ENCODE measurements around the gene HGD. TPM values are rescaled to one million over a fixed set of nuclear protein-coding genes. Genes with fewer than 3 reads are reported as not detected.

Gene HGD
- total and polyA plus RNA-seq, 2 donors from 2014 or later: 72.0 to 251 TPM

DNA sequence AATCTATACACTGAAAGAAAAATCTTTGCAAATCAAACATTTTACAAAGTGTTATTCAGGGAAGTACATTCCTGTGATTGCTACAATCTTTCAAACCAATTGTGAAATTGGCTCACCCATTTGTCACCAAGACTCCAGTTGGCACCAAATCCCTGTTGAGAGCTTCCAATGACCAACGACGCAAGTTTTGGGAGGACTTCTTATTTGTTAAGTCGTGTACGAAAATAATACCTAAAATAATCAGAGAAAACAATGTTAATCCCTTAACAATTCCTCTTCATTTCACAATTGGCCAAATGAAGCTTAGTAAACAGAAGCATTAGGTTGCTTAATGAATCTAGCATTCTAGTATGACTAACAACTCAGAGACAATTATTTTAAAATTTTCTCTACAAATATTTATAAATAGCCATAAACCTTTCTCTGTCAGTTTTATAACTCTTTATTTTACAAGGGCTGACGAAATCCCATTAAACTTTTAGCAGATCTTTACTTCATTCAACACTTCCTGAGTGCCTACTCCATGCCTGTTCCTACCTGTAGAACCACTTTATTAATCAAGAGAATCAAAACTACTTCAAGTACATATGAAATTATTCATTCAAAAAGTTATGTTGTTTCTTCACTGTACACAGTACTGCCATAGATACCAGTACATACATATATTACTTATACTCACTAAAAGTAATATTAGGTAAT is 24.0 kb upstream of the HGD start:
- no peak overlapping the region for H3K27ac ChIP-seq (ENCODE audit: low read depth in 2 of 2, low read length in 2 of 2)
- no peak for DNase-seq
- H3K4me1 ChIP-seq (ENCODE audit: control insufficient read depth in 2 of 3, insufficient read depth in 2 of 3, low read depth in 1 of 3, low read length in 3 of 3): no peaks in the 10 kb centered on the region
- no peaks in the 10 kb centered on the region for H3K27me3 ChIP-seq (ENCODE audit: control insufficient read depth, insufficient read depth, low read length)
- H3K9me3 ChIP-seq (ENCODE audit: control insufficient read depth in 2 of 3, insufficient read depth in 1 of 3, low read length in 3 of 3): no peaks in the 10 kb centered on the region
- intact Hi-C loops (cut with DNase I): no loop called here
- TF ChIP-seq, protein P1, sequence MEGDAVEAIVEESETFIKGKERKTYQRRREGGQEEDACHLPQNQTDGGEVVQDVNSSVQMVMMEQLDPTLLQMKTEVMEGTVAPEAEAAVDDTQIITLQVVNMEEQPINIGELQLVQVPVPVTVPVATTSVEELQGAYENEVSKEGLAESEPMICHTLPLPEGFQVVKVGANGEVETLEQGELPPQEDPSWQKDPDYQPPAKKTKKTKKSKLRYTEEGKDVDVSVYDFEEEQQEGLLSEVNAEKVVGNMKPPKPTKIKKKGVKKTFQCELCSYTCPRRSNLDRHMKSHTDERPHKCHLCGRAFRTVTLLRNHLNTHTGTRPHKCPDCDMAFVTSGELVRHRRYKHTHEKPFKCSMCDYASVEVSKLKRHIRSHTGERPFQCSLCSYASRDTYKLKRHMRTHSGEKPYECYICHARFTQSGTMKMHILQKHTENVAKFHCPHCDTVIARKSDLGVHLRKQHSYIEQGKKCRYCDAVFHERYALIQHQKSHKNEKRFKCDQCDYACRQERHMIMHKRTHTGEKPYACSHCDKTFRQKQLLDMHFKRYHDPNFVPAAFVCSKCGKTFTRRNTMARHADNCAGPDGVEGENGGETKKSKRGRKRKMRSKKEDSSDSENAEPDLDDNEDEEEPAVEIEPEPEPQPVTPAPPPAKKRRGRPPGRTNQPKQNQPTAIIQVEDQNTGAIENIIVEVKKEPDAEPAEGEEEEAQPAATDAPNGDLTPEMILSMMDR (IDR thresholded peaks at IDR 0.05; ENCODE audit: borderline replicate concordance, extremely low read depth, insufficient read depth): no peak
- H3K4me3 ChIP-seq (ENCODE audit: low read length in 3 of 3): no peak overlapping the region
- no peak for FAIRE-seq
- H3K9ac ChIP-seq (ENCODE audit: low read length in 3 of 3): no peak overlapping the region
- H3K36me3 ChIP-seq (ENCODE audit: control insufficient read depth in 2 of 3, insufficient read depth in 3 of 3, low read length in 3 of 3): peaks cover 0 to 5% (median 2%) of the 10 kb centered on the region in 3 donors

DNA sequence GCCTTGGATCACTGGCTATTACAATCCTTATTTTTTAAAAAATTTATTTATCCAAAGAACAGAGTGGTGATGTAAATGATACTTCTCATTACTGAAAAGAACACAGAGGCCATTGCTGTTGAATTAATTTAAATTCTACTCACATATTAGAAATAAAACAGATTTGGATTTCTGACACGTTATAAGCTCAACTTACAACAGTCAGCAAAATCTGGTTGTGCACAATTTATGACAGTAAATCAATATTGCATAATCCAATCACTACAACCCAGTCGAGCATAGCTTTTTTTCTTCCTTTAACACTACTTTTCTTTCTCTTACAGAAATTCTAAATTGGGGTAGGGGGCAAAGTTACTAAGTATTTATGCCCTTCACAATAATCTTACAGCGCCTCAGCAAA is 17.3 kb upstream of the HGD start:
- Histone ChIP-seq H3K27ac (ENCODE audit: low read depth in 2 of 2, low read length in 2 of 2) (no peak overlapping the region), H3K9me3 (ENCODE audit: control insufficient read depth in 2 of 3, insufficient read depth in 1 of 3, low read length in 3 of 3) (no peaks in the 10 kb centered on the region), H3K27me3 (ENCODE audit: control insufficient read depth, insufficient read depth, low read length) (no peaks in the 10 kb centered on the region), H3K4me1 (ENCODE audit: control insufficient read depth in 2 of 3, insufficient read depth in 2 of 3, low read depth in 1 of 3, low read length in 3 of 3) (no peaks in the 10 kb centered on the region), H3K9ac (ENCODE audit: low read length in 3 of 3) (no peak overlapping the region), H3K36me3 (ENCODE audit: control insufficient read depth in 2 of 3, insufficient read depth in 3 of 3, low read length in 3 of 3) (peaks cover 0 to 2% (median 2%) of the 10 kb centered on the region in 3 donors), H3K4me3 (ENCODE audit: low read length in 3 of 3) (no peak overlapping the region)
- FAIRE-seq (no peak), DNase-seq (no peak)
- intact Hi-C loops (cut with DNase I): no loop called here
- TF ChIP-seq, protein P1 (IDR thresholded peaks at IDR 0.05; ENCODE audit: borderline replicate concordance, extremely low read depth, insufficient read depth): no peak

DNA sequence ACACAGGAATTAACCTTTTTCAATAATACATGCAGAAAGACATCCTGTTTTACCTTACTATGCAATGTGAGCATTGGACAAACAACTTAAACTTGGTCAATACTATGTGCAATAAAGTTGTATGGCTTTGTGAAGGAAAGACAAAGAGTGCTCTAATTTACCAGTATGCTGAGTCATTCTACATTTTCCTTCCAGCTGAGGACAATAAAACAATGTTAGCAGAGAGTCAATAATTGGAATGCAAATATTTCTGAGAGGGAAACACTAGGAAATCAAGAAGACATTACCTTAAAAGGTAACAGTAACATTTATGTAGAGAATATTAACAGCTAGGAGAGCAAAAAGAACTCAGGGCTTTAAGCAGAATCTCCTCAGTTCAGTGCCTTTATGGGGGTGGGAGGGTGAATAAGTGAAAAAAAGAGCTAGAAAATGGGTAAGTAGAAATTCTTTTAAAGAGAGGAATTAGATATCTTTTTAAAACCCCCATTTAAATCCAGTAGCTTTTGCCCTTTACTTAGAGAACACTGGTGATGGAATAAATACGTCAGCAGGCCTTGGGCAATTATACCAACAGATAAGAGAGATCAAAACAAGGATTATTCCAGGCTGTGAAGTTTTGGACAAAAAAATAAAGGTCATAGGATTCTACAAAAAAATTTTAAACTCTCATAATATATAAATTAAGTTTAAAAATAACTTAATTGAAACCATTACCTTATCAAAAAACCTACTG is 11.6 kb upstream of the HGD start:
- Histone ChIP-seq H3K9me3 (ENCODE audit: control insufficient read depth in 2 of 3, insufficient read depth in 1 of 3, low read length in 3 of 3) (no peaks in the 10 kb centered on the region), H3K4me1 (ENCODE audit: control insufficient read depth in 2 of 3, insufficient read depth in 2 of 3, low read depth in 1 of 3, low read length in 3 of 3) (peaks cover 0 to 5% (median 2%) of the 10 kb centered on the region in 3 donors), H3K9ac (ENCODE audit: low read length in 3 of 3) (no peak overlapping the region), H3K4me3 (ENCODE audit: low read length in 3 of 3) (no peak overlapping the region), H3K27ac (ENCODE audit: low read depth in 2 of 2, low read length in 2 of 2) (no peak overlapping the region), H3K36me3 (ENCODE audit: control insufficient read depth in 2 of 3, insufficient read depth in 3 of 3, low read length in 3 of 3) (no peaks in the 10 kb centered on the region), H3K27me3 (ENCODE audit: control insufficient read depth, insufficient read depth, low read length) (no peaks in the 10 kb centered on the region)
- TF ChIP-seq, protein P1 (IDR thresholded peaks at IDR 0.05; ENCODE audit: borderline replicate concordance, extremely low read depth, insufficient read depth): no peak
- DNase-seq: no peak
- intact Hi-C loops (cut with DNase I): no loop called here
- no peak for FAIRE-seq
